ENCODE data around the gene SPC25. TPM values are rescaled to one million over a fixed set of nuclear protein-coding genes. Genes with fewer than 3 reads are reported as not detected.
"Not testable (repeated sequence)": the region's sequence is repeated elsewhere in the genome, so short reads cannot be mapped to it uniquely, and the experiment has no call there.

SPC25 gene
- total and polyA plus RNA-seq, 2 of the 13 experiments (the other 11 are each of a cell fraction or from before 2014, with no cell fraction given) = 11.3 to 26.5 TPM

- CTCF ChIA-PET (ENCODE audit: low intra/inter-chr PET ratio, low total read pairs) = no interaction called here
- Histone ChIP-seq H3K9me3 (ENCODE audit: low read length) (no peaks in the 10 kb centered on the region), H3K4me2 (ENCODE audit: low read depth, low read length) (no peak overlapping the region), H4K20me1 (ENCODE audit: insufficient read depth, low read length) (no peaks in the 10 kb centered on the region), H3K4me1 (ENCODE audit: insufficient read depth, low read length) (peaks cover 18% of the 10 kb centered on the region), H3K9ac (ENCODE audit: insufficient read depth, low read depth, low read length) (no peak overlapping the region), H3K36me3 (replicated peaks in 1 of 2; ENCODE audit: control insufficient read depth in 1 of 2, insufficient read depth in 2 of 2, low read length in 2 of 2) (peaks cover 2 to 15% of the 10 kb centered on the region in 2 experiments; a peak in 4 of 5 replicates), H3K27me3 (ENCODE audit: control insufficient read depth in 1 of 2, insufficient read depth in 2 of 2, low read length in 2 of 2) (no peaks in the 10 kb centered on the region; a peak in 1 of 5 replicates), H2AFZ (ENCODE audit: low read length) (no peak overlapping the region), H3K79me2 (ENCODE audit: insufficient read depth, low read length) (peaks cover 16% of the 10 kb centered on the region), H3K4me3 (replicated peaks in 1 of 3; ENCODE audit: insufficient read depth in 1 of 3, low read depth in 2 of 3, low read length in 3 of 3) (no peak overlapping the region), H3K27ac (ENCODE audit: extremely low read length, insufficient read depth, low read length) (no peak overlapping the region)
- FAIRE-seq = no peak
- intact Hi-C loops (cut with micrococcal nuclease; ENCODE audit: unreplicated experiment) = no loop called here
- no TSS peak for BruUV-seq (replicated peaks)
- 0 out of 2 replicates have a peak, but pooled peaks have one; percentile 28 for TF ChIP-seq SIN3A (IDR thresholded peaks at IDR 0.05; ENCODE audit: borderline replicate concordance, low read depth, low read length)
- no peak for TF ChIP-seq BCLAF1 (IDR thresholded peaks at IDR 0.05)
- ATAC-seq = no peak
- 95% methylated on average over 1 of the region's 1 CpG for WGBS (ENCODE audit: low lambda C conversion rate)
- POLR2A ChIA-PET = no interaction called here
- DNase-seq (ENCODE audit: low spot score) = no peak
- in situ Hi-C loops (cut with HindIII; ENCODE audit: extremely low pct_ligation_motif_present, low pct_unique_long_range_greater_than_20kb) = no loop called here
Observed at GRCh38 chr2:168884975-168885374, 5.3 kb downstream of the SPC25 start.

GRCh38 chr2:168882163-168882562 is 8.1 kb downstream of the SPC25 start:
- H3K9ac ChIP-seq (ENCODE audit: insufficient read depth, low read depth, low read length); ATAC-seq; POLR2A ChIA-PET; H2AFZ ChIP-seq (ENCODE audit: low read length); DNase-seq (ENCODE audit: low spot score); H3K36me3 ChIP-seq (replicated peaks in 1 of 2; ENCODE audit: control insufficient read depth in 1 of 2, insufficient read depth in 2 of 2, low read length in 2 of 2); H3K4me3 ChIP-seq (replicated peaks in 1 of 3; ENCODE audit: insufficient read depth in 1 of 3, low read depth in 2 of 3, low read length in 3 of 3); BruUV-seq (replicated peaks); H3K27ac ChIP-seq (ENCODE audit: extremely low read length, insufficient read depth, low read length); H3K79me2 ChIP-seq (ENCODE audit: insufficient read depth, low read length); FAIRE-seq; intact Hi-C loops (cut with micrococcal nuclease; ENCODE audit: unreplicated experiment); H3K4me2 ChIP-seq (ENCODE audit: low read depth, low read length); in situ Hi-C loops (cut with HindIII; ENCODE audit: extremely low pct_ligation_motif_present, low pct_unique_long_range_greater_than_20kb); H4K20me1 ChIP-seq (ENCODE audit: insufficient read depth, low read length); H3K27me3 ChIP-seq (ENCODE audit: control insufficient read depth in 1 of 2, insufficient read depth in 2 of 2, low read length in 2 of 2); H3K9me3 ChIP-seq (ENCODE audit: low read length); CTCF ChIA-PET (ENCODE audit: low intra/inter-chr PET ratio, low total read pairs); H3K4me1 ChIP-seq (ENCODE audit: insufficient read depth, low read length): not testable (repeated sequence)
- WGBS (ENCODE audit: low lambda C conversion rate) = 96% methylated on average over 12 of the region's 12 CpGs

All from HepG2 (cell line).